ENCODE measurements around the gene CD72. TPM values are rescaled to one million over a fixed set of nuclear protein-coding genes. Genes with fewer than 3 reads are reported as not detected.

Gene CD72
- total RNA-seq, 1 experiment from 2014 or later, result 1.6 TPM

GRCh38 chr9:35665471-35665818, 47.2 kb upstream of the CD72 start:
- TF ChIP-seq, protein P1, sequence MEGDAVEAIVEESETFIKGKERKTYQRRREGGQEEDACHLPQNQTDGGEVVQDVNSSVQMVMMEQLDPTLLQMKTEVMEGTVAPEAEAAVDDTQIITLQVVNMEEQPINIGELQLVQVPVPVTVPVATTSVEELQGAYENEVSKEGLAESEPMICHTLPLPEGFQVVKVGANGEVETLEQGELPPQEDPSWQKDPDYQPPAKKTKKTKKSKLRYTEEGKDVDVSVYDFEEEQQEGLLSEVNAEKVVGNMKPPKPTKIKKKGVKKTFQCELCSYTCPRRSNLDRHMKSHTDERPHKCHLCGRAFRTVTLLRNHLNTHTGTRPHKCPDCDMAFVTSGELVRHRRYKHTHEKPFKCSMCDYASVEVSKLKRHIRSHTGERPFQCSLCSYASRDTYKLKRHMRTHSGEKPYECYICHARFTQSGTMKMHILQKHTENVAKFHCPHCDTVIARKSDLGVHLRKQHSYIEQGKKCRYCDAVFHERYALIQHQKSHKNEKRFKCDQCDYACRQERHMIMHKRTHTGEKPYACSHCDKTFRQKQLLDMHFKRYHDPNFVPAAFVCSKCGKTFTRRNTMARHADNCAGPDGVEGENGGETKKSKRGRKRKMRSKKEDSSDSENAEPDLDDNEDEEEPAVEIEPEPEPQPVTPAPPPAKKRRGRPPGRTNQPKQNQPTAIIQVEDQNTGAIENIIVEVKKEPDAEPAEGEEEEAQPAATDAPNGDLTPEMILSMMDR (IDR thresholded peaks at IDR 0.05; ENCODE audit: unreplicated experiment), result no peak
- no peaks in the 10 kb centered on the region for H3K27me3 Mint-ChIP-seq (ENCODE audit: insufficient read depth, unreplicated experiment)
- intact Hi-C loops (cut with micrococcal nuclease), result no loop called here
- ChIA-PET POLR2A (interaction anchor here (0.8 to 4.0 kb wide), 14 partner anchors 9 to 620 kb away, joined by 3 to 29 read pairs (median 4); partner anchors contain the start of genes CA9, CREB3, GBA2 and RGP1), CTCF (interaction anchor here (0.6 to 11.0 kb wide), 8 partner anchors 10 to 148 kb away, joined by 3 to 119 read pairs (median 4); partner anchors contain the start of genes CREB3, GBA2, RGP1 and TLN1)
- no peak for DNase-seq (ENCODE audit: unreplicated experiment)
- peaks cover 20% of the 10 kb centered on the region for H3K36me3 Mint-ChIP-seq (ENCODE audit: insufficient read depth, unreplicated experiment)
- H3K9me3 Mint-ChIP-seq (ENCODE audit: unreplicated experiment), result no peaks in the 10 kb centered on the region
- H3K4me3 Mint-ChIP-seq (ENCODE audit: unreplicated experiment), result peak overlapping the region; percentile 86
- BruUV-seq (replicated peaks), result no TSS peak
- H3K27ac Mint-ChIP-seq (ENCODE audit: low read depth, unreplicated experiment), result no peak overlapping the region
- H3K4me1 Mint-ChIP-seq (ENCODE audit: insufficient read depth, unreplicated experiment), result peaks cover 18% of the 10 kb centered on the region

- H3K4me1 Mint-ChIP-seq (ENCODE audit: insufficient read depth, unreplicated experiment), result peaks cover 21% of the 10 kb centered on the region
- ChIA-PET POLR2A (interaction anchor here (0.6 to 4.0 kb wide), 18 partner anchors 9 to 619 kb away, joined by 3 to 29 read pairs (median 4); partner anchors contain the start of genes CA9, CREB3, GBA2 and RGP1), CTCF (interaction anchor here (0.6 to 11.0 kb wide), 12 partner anchors 9 to 290 kb away, joined by 3 to 119 read pairs (median 4); partner anchors contain the start of genes CREB3, TLN1 and TPM2)
- peak; percentile 83 for DNase-seq (ENCODE audit: unreplicated experiment)
- peak within 1 kb of the TSS; percentile 86 for H3K4me3 Mint-ChIP-seq (ENCODE audit: unreplicated experiment)
- H3K27ac Mint-ChIP-seq (ENCODE audit: low read depth, unreplicated experiment), result no peak within 1 kb of the TSS
- peaks cover 20% of the 10 kb centered on the region for H3K36me3 Mint-ChIP-seq (ENCODE audit: insufficient read depth, unreplicated experiment)
- intact Hi-C loops (cut with micrococcal nuclease), result no loop called here
- TF ChIP-seq, protein P1 (IDR thresholded peaks at IDR 0.05; ENCODE audit: unreplicated experiment), result no peak
- TSS peak; percentile 47 for BruUV-seq (replicated peaks)
- no peaks in the 10 kb centered on the region for H3K9me3 Mint-ChIP-seq (ENCODE audit: unreplicated experiment)
- H3K27me3 Mint-ChIP-seq (ENCODE audit: insufficient read depth, unreplicated experiment), result no peaks in the 10 kb centered on the region
Measured at GRCh38 chr9:35664531-35665470, 46.6 kb upstream of the CD72 start, which contains the start of gene ARHGEF39. Gene ARHGEF39 (minus strand): TSS chr9:35665195. CDS start chr9:35665169, 26 bp downstream.

DNA sequence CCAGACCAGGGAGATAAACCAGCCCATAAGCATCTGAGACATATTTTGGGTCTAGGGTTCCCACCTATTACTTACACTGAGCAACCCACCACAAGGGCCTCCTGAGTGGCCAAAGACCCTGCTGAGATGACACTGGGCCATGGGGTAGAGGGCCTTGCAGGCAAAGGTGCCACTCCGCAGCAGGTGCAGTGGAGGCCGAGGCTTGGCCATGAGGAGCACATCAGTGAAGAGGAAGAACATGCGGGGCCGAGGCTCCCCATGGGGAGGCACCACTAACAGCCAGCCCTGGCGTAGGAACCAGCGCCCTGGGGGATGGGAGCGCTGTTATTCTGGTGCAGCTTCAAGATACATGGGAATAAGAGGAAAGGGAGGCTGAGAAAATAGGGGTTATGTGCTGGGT, 44.2 kb upstream of the CD72 start:
- TF ChIP-seq, protein P1 (IDR thresholded peaks at IDR 0.05; ENCODE audit: unreplicated experiment), result no peak
- no peak overlapping the region for H3K4me3 Mint-ChIP-seq (ENCODE audit: unreplicated experiment)
- DNase-seq (ENCODE audit: unreplicated experiment), result no peak
- no TSS peak for BruUV-seq (replicated peaks)
- ChIA-PET CTCF (interaction anchor here (1.1 to 11.0 kb wide), 4 partner anchors 15 to 73 kb away, joined by 3 to 119 read pairs (median 11); partner anchors contain the start of genes CREB3 and TLN1), POLR2A (interaction anchor here (0.5 to 2.6 kb wide), 4 partner anchors 8 to 72 kb away, joined by 3 to 16 read pairs (median 4); partner anchors contain the start of genes CREB3, TLN1 and TPM2)
- peaks cover 36% of the 10 kb centered on the region for H3K36me3 Mint-ChIP-seq (ENCODE audit: insufficient read depth, unreplicated experiment)
- peaks cover 25% of the 10 kb centered on the region for H3K4me1 Mint-ChIP-seq (ENCODE audit: insufficient read depth, unreplicated experiment)
- no peaks in the 10 kb centered on the region for H3K9me3 Mint-ChIP-seq (ENCODE audit: unreplicated experiment)
- H3K27ac Mint-ChIP-seq (ENCODE audit: low read depth, unreplicated experiment), result peak overlapping the region; percentile 74
- H3K27me3 Mint-ChIP-seq (ENCODE audit: insufficient read depth, unreplicated experiment), result no peaks in the 10 kb centered on the region
- intact Hi-C loops (cut with micrococcal nuclease), result no loop called here

Data from MCF 10A (cell line).